HG03095 (cell line): Measurements from ENCODE around the gene TEX28.
"Not testable (repeated sequence)": the region's sequence is repeated elsewhere in the genome, so short reads cannot be mapped to it uniquely, and the experiment has no call there.

ENCODE experiments used
- ATAC-seq: cut with Tn5 transposase; IDR thresholded peaks from one replicate; pipeline ENCODE4 v1.9.1; 2021; ENCODE audit warnings: moderate library complexity; ENCODE audit not compliant: unreplicated experiment

TEX28 gene

GRCh38 chrX:154247377-154248045 is 47.4 kb downstream of the TEX28 start:
- ATAC-seq = peak; percentile 82

- not testable (repeated sequence) for ATAC-seq
These were observed 54.9 kb downstream of the TEX28 start for GRCh38 chrX:154239982-154240503.

- not testable (repeated sequence) for ATAC-seq
These were observed 55.9 kb downstream of the TEX28 start for GRCh38 chrX:154238939-154239559.

- ATAC-seq = not testable (repeated sequence)
These were observed 61.3 kb downstream of the TEX28 start for GRCh38 chrX:154233620-154234019.

- not testable (repeated sequence) for ATAC-seq
These were observed 63.5 kb downstream of the TEX28 start for GRCh38 chrX:154231443-154231842.

- not testable (repeated sequence) for ATAC-seq
These were observed 68.2 kb downstream of the TEX28 start for GRCh38 chrX:154226706-154227105.

- not testable (repeated sequence) for ATAC-seq
These were observed 69.6 kb downstream of the TEX28 start for GRCh38 chrX:154225292-154225691.
